Liver (tissue), 9 donors: ENCODE measurements around the gene IFNL2. TPM values are rescaled to one million over a fixed set of nuclear protein-coding genes. Genes with fewer than 3 reads are reported as not detected.

Experiments used
- DNase-seq: peaks from one replicate; pipeline ENCODE4 v3.0.0-alpha.2; 2017; ENCODE audit warnings: low spot score
- H3K27ac ChIP-seq, 2 donors: one replicate each; pipeline ENCODE4 v1.7.0; 2013; ENCODE audit warnings: inconsistent platforms in 2 of 2, low read length in 2 of 2, control low read depth in 1 of 2, low read depth in 1 of 2, mild to moderate bottlenecking in 1 of 2
- H3K27me3 ChIP-seq, 4 donors: one replicate each; pipeline versions ENCODE4 v1.6.1 to v1.7.0; 2013; ENCODE audit warnings: low read length in 3 of 4, inconsistent platforms in 1 of 4, mild to moderate bottlenecking in 1 of 4, moderate library complexity in 1 of 4; ENCODE audit not compliant: control insufficient read depth in 4 of 4, insufficient read depth in 4 of 4
- H3K36me3 ChIP-seq, 4 donors: one replicate each; pipeline versions ENCODE4 v1.6.1 to v1.7.0; 2013; ENCODE audit warnings: low read length in 3 of 4, mild to moderate bottlenecking in 3 of 4, low read depth in 1 of 4, moderate library complexity in 1 of 4; ENCODE audit not compliant: control insufficient read depth in 4 of 4, insufficient read depth in 3 of 4
- H3K4me1 ChIP-seq, 4 donors: one replicate each; pipeline versions ENCODE4 v1.6.1 to v1.7.0; 2013; ENCODE audit warnings: low read length in 3 of 4, mild to moderate bottlenecking in 3 of 4, moderate library complexity in 1 of 4; ENCODE audit not compliant: control insufficient read depth in 4 of 4, insufficient read depth in 4 of 4
- H3K4me3 ChIP-seq, 3 donors: one replicate each; pipeline versions ENCODE4 v1.6.1 to v1.7.0; 2013; ENCODE audit warnings: low read length in 3 of 3, control low read depth in 1 of 3, low read depth in 1 of 3, mild to moderate bottlenecking in 1 of 3
- H3K9ac ChIP-seq, 2 donors: one replicate each; pipeline ENCODE4 v1.7.0; 2013; ENCODE audit warnings: low read length in 2 of 2, mild to moderate bottlenecking in 2 of 2, moderate library complexity in 2 of 2, control low read depth in 1 of 2, low read depth in 1 of 2
- H3K9me3 ChIP-seq, 4 donors: one replicate each; pipeline versions ENCODE4 v1.6.1 to v1.7.0; 2013; ENCODE audit warnings: low read length in 3 of 4; ENCODE audit not compliant: control insufficient read depth in 4 of 4
- ATF3 ChIP-seq: IDR thresholded peaks from 2 replicates; pipeline ENCODE4 v1.6.1; 2016; ENCODE audit warnings: antibody characterized with exemption
- CTCF ChIP-seq: fragments of 150-350 bp; IDR thresholded peaks from 2 replicates; pipeline ENCODE4 v1.5.1; 2017; ENCODE audit warnings: improper control_type of control experiment, low read depth, low read length; ENCODE audit not compliant: missing input control
- EGR1 ChIP-seq, 2 donors: IDR thresholded peaks; 2 replicates each; pipeline ENCODE4 v1.6.1; 2016 to 2018; ENCODE audit warnings: antibody characterized with exemption in 2 of 2, low read depth in 2 of 2
- FOXA1 ChIP-seq: IDR thresholded peaks from 2 replicates; pipeline ENCODE4 v1.6.1; 2016; ENCODE audit warnings: antibody characterized with exemption
- FOXA2 ChIP-seq: IDR thresholded peaks from 2 replicates; pipeline ENCODE4 v1.6.1; 2016; ENCODE audit warnings: antibody characterized with exemption
- GABPA ChIP-seq, 2 donors: IDR thresholded peaks in 1 of 2; conservative IDR thresholded peaks in 1 of 2; 2 replicates each; pipeline ENCODE4 v1.6.1; 2016; ENCODE audit warnings: antibody characterized with exemption in 2 of 2, mild to moderate bottlenecking in 1 of 2, moderate library complexity in 1 of 2
- HNF4A ChIP-seq, 2 donors: conservative IDR thresholded peaks; 2 replicates each; pipeline ENCODE4 v1.6.1; 2016; ENCODE audit warnings: antibody characterized with exemption in 2 of 2, mild to moderate bottlenecking in 2 of 2
- HNF4G ChIP-seq: IDR thresholded peaks from 2 replicates; pipeline ENCODE4 v1.6.1; 2016; ENCODE audit warnings: antibody characterized with exemption
- JUND ChIP-seq, 2 donors: IDR thresholded peaks; 2 replicates each; pipeline ENCODE4 v1.6.1; 2016; ENCODE audit warnings: antibody characterized with exemption in 2 of 2
- MAX ChIP-seq: IDR thresholded peaks from 2 replicates; pipeline ENCODE4 v1.6.1; 2016; ENCODE audit warnings: antibody characterized with exemption
- NR2F2 ChIP-seq: IDR thresholded peaks from 2 replicates; pipeline ENCODE4 v1.6.1; 2016; ENCODE audit warnings: antibody characterized with exemption
- RAD21 ChIP-seq, 2 donors: IDR thresholded peaks; 2 replicates each; pipeline ENCODE4 v1.6.1; 2016; ENCODE audit warnings: antibody characterized with exemption in 2 of 2, mild to moderate bottlenecking in 2 of 2
- REST ChIP-seq: IDR thresholded peaks from 2 replicates; pipeline ENCODE4 v1.6.1; 2016; ENCODE audit warnings: antibody characterized with exemption, mild to moderate bottlenecking
- RXRA ChIP-seq, 2 donors: IDR thresholded peaks; 2 replicates each; pipeline ENCODE4 v1.6.1; 2017 to 2018; ENCODE audit warnings: antibody characterized with exemption in 2 of 2, mild to moderate bottlenecking in 1 of 2
- SP1 ChIP-seq: IDR thresholded peaks from 2 replicates; pipeline ENCODE4 v1.6.1; 2018; ENCODE audit warnings: antibody characterized with exemption, mild to moderate bottlenecking
- YY1 ChIP-seq: IDR thresholded peaks from 2 replicates; pipeline ENCODE4 v1.6.1; 2016; ENCODE audit warnings: antibody characterized with exemption, mild to moderate bottlenecking
- ZBTB33 ChIP-seq: IDR thresholded peaks from 2 replicates; pipeline ENCODE4 v1.6.1; 2016; ENCODE audit warnings: antibody characterized with exemption
- WGBS: extraction: QIAGEN DNeasy Blood & Tissue Kit; methylation state at CpG from one replicate; pipeline ENCODE4 v1.1.7; 2013; 5-methylcytosine and 5-hydroxymethylcytosine counted together
- polyA plus RNA-seq, 2 donors: library from polyadenylated mRNA; stranded (reverse) in 1 of 2; unstranded in 1 of 2; fragments of 200-250 nt in 1 of 2; fragments of >200 nt in 1 of 2; fragmentation: Nextera tagmentation in 1 of 2; extraction: Ambion mirVana in 1 of 2; gene quantifications; one replicate each; pipeline versions ENCODE4 v1.2.1 to v1.2.3, GENCODE V29; 2013 to 2015
- total RNA-seq, 2 donors: library from RNA; depleted of rRNA; stranded (reverse); fragments of >200 nt; gene quantifications; one replicate each; pipeline ENCODE4 v1.2.3, GENCODE V29; 2014
- donor health status: healthy.
- donor health status: healthy.
- donor health status: healthy.
- donor health status: healthy.
- donor health status: healthy.

Gene IFNL2
- total and polyA plus RNA-seq, 4 donors: not detected

GRCh38 chr19:39232708-39233107, 35.5 kb upstream of the IFNL2 start (continued):
- TF ChIP-seq REST: no peak

- Histone ChIP-seq H3K27ac (no peak overlapping the region), H3K4me1 (peaks cover 0 to 2% (median 0%) of the 10 kb centered on the region in 4 donors), H3K36me3 (no peaks in the 10 kb centered on the region), H3K9ac (no peak overlapping the region), H3K4me3 (no peak overlapping the region), H3K9me3 (no peaks in the 10 kb centered on the region), H3K27me3 (no peaks in the 10 kb centered on the region)
- DNase-seq: no peak
- 82% methylated on average over 12 of the region's 12 CpGs for WGBS
- no peak for TF ChIP-seq RXRA (IDR thresholded peaks at IDR 0.05)
- TF ChIP-seq REST: no peak
- TF ChIP-seq GABPA (IDR thresholded peaks at IDR 0.05 in 1 of 2, conservative IDR thresholded peaks at IDR 0.05 in 1 of 2): no peak
- TF ChIP-seq YY1: no peak
- no peak for TF ChIP-seq FOXA1
- TF ChIP-seq FOXA2: no peak
- no peak for TF ChIP-seq RAD21 (IDR thresholded peaks at IDR 0.05)
- no peak for TF ChIP-seq HNF4A (conservative IDR thresholded peaks at IDR 0.05)
- no peak for TF ChIP-seq ZBTB33
- TF ChIP-seq CTCF: no peak
- no peak for TF ChIP-seq ATF3
- no peak for TF ChIP-seq MAX
- no peak for TF ChIP-seq HNF4G
- no peak for TF ChIP-seq NR2F2
- TF ChIP-seq JUND (IDR thresholded peaks at IDR 0.05): no peak
- no peak for TF ChIP-seq SP1
- no peak for TF ChIP-seq EGR1 (IDR thresholded peaks at IDR 0.05; ENCODE audit: low read depth in 2 of 2)
Measured at GRCh38 chr19:39236527-39236926, 31.7 kb upstream of the IFNL2 start.
